GM19468 (cell line): Measurements from ENCODE around the gene ATG101.

Experiments used
- ATAC-seq: cut with Tn5 transposase; IDR thresholded peaks from one replicate; pipeline ENCODE4 v1.9.1; 2021; ENCODE audit warnings: mild to moderate bottlenecking, moderate library complexity, moderate number of reproducible peaks; ENCODE audit not compliant: unreplicated experiment; ENCODE audit errors: extremely low read depth

Gene ATG101

GRCh38 chr12:52069327-52070184 is at the start of gene ATG101:
ATG101 (plus strand) TSS chr12:52069978; CDS start chr12:52073651, 3,673 bp downstream.
- peak; percentile 76 for ATAC-seq

GRCh38 chr12:52020539-52021336 is 49.0 kb upstream of the ATG101 start:
- no peak for ATAC-seq

- ATAC-seq = no peak
Measured at GRCh38 chr12:52022841-52023181, 47.0 kb upstream of the ATG101 start.

GRCh38 chr12:52023182-52023975 is 46.4 kb upstream of the ATG101 start:
- no peak for ATAC-seq

- ATAC-seq = no peak
Measured at GRCh38 chr12:52023976-52024688, 45.6 kb upstream of the ATG101 start.

- ATAC-seq = no peak
Measured at GRCh38 chr12:52024845-52025230, 44.9 kb upstream of the ATG101 start.

GRCh38 chr12:52026263-52026662 is 43.5 kb upstream of the ATG101 start:
- ATAC-seq = no peak

GRCh38 chr12:52027085-52027843 is 42.5 kb upstream of the ATG101 start:
- no peak for ATAC-seq

- ATAC-seq = no peak
Measured at GRCh38 chr12:52029685-52030084, 40.1 kb upstream of the ATG101 start.

GRCh38 chr12:52032446-52032803 is 37.4 kb upstream of the ATG101 start:
- no peak for ATAC-seq

GRCh38 chr12:52032804-52033445 is 36.9 kb upstream of the ATG101 start:
- ATAC-seq = peak; percentile 78

GRCh38 chr12:52033446-52034140 is 36.2 kb upstream of the ATG101 start:
- ATAC-seq = no peak

GRCh38 chr12:52035190-52035589 is 34.6 kb upstream of the ATG101 start:
- no peak for ATAC-seq

GRCh38 chr12:52035926-52036325 is 33.9 kb upstream of the ATG101 start:
- ATAC-seq = no peak

GRCh38 chr12:52036587-52037171 is 33.1 kb upstream of the ATG101 start:
- no peak for ATAC-seq

GRCh38 chr12:52037248-52037861 is 32.4 kb upstream of the ATG101 start:
- ATAC-seq = no peak

- no peak for ATAC-seq
Measured at GRCh38 chr12:52038447-52038846, 31.3 kb upstream of the ATG101 start.

GRCh38 chr12:52041035-52041434 is 28.7 kb upstream of the ATG101 start:
- ATAC-seq = no peak
